HCT116 (cell line): Measurements from ENCODE around the gene GALNT2. TPM values are rescaled to one million over a fixed set of nuclear protein-coding genes. Genes with fewer than 3 reads are reported as not detected.

Experiments used
- ATAC-seq: fragments of 200-7000 bp; cut with Tn5 transposase; 2 replicates; pipeline ENCODE4 v1.9.1; 2020; ENCODE audit warnings: mild to moderate bottlenecking, moderate library complexity
- BruUV-seq: library from RNA; stranded (reverse); fragments of 400-500 nt; replicated peaks from 2 replicates; lab custom pipeline; 2021; lab: Mats Ljungman, UMichigan
- CTCF ChIA-PET: fragments of 300-600 bp; sonication (Branson Sonifier 250); formaldehyde crosslinking; loops from one replicate; lab custom pipeline; 2021; ENCODE audit warnings: antibody characterized with exemption; lab: Charles Lee
- POLR2A ChIA-PET: fragments of 300-600, 350-600 bp; sonication (Branson Sonifier 250); formaldehyde crosslinking; loops from one replicate; lab custom pipeline; 2021; ENCODE audit warnings: antibody characterized with exemption; lab: Charles Lee
- RAD21 ChIA-PET, 2 experiments: fragments of 300-600 bp; sonication (Branson Sonifier 250); formaldehyde crosslinking; loops; one replicate each; lab custom pipeline; 2023; ENCODE audit warnings: low total read pairs in 2 of 2; ENCODE audit not compliant: uncharacterized antibody in 2 of 2, unreplicated experiment in 2 of 2, low non-redundant PET in 1 of 2; lab: Charles Lee
- DNase-seq: peaks from one replicate; pipeline ENCODE4 v3.0.0-alpha.2; 2010; ENCODE audit warnings: low read depth, low spot score
- H2AFZ ChIP-seq: fragments of 200-600 bp; shearing (Covaris generic), sonication (generic); 2 replicates; pipeline ENCODE4 v1.6.1; 2017; ENCODE audit warnings: low read depth, mixed run types, mixed read lengths, antibody characterized with exemption, low read length; ENCODE audit not compliant: poor library complexity, severe bottlenecking
- H3K27ac ChIP-seq: 2 replicates; pipeline ENCODE4 v1.5.1; 2012; ENCODE audit warnings: low read depth, low read length
- H3K27me3 ChIP-seq: fragments of 200-600 bp; sonication (generic); 2 replicates; pipeline ENCODE4 v1.6.1; 2016; ENCODE audit warnings: mixed run types, low read length, mixed read lengths; ENCODE audit not compliant: insufficient read depth
- H3K36me3 ChIP-seq, 2 experiments: fragments of 200-500 bp in 1 of 2; fragments of 200-600 bp in 1 of 2; sonication (Bioruptor generic) in 1 of 2; sonication (generic) in 1 of 2; 2 replicates each; pipeline versions ENCODE4 v1.5.1 to v1.6.1; 2014 to 2016; ENCODE audit warnings: low read length in 2 of 2, inconsistent platforms in 1 of 2, mixed read lengths in 1 of 2, mixed run types in 1 of 2; ENCODE audit not compliant: insufficient read depth in 2 of 2, control insufficient read depth in 1 of 2
- H3K4me1 ChIP-seq, 2 experiments: fragments of 200-600 bp in 1 of 2; sonication (generic) in 1 of 2; 2 replicates each; pipeline versions ENCODE4 v1.5.1 to v1.6.1; 2012 to 2017; ENCODE audit warnings: low read length in 2 of 2, inconsistent platforms in 1 of 2, mild to moderate bottlenecking in 1 of 2, mixed read lengths in 1 of 2, mixed run types in 1 of 2, moderate library complexity in 1 of 2; ENCODE audit not compliant: insufficient read depth in 2 of 2, control insufficient read depth in 1 of 2
- H3K4me2 ChIP-seq: fragments of 200-600 bp; sonication (generic); 2 replicates; pipeline ENCODE4 v1.6.1; 2017; ENCODE audit warnings: mixed run types, low read length, mixed read lengths
- H3K4me3 ChIP-seq, 2 experiments: fragments of 200-600 bp in 1 of 2; sonication (generic) in 1 of 2; replicated peaks in 1 of 2; 2 replicates each; pipeline ENCODE4 v1.5.1; 2011 to 2016; ENCODE audit warnings: low read length in 2 of 2, control low read depth in 1 of 2, low read depth in 1 of 2, mild to moderate bottlenecking in 1 of 2, mixed read lengths in 1 of 2, mixed run types in 1 of 2
- H3K79me2 ChIP-seq: fragments of 200-600 bp; sonication (generic); 2 replicates; pipeline ENCODE4 v1.6.1; 2017; ENCODE audit warnings: mild to moderate bottlenecking, mixed run types, low read length, moderate library complexity, mixed read lengths; ENCODE audit not compliant: insufficient read depth
- H3K9ac ChIP-seq: fragments of 200-600 bp; sonication (generic); 2 replicates; pipeline ENCODE4 v1.6.1; 2016; ENCODE audit warnings: low read length, mixed read lengths
- H3K9me2 ChIP-seq: fragments of 200-600 bp; sonication (generic), shearing (Covaris generic); 2 replicates; pipeline ENCODE4 v1.6.1; 2017; ENCODE audit warnings: mixed run types, mild to moderate bottlenecking, moderate library complexity; ENCODE audit not compliant: insufficient read depth
- H3K9me3 ChIP-seq, 2 experiments: fragments of 200-500 bp in 1 of 2; fragments of 200-600 bp in 1 of 2; sonication (Bioruptor generic) in 1 of 2; sonication (generic) in 1 of 2; 2 replicates each; pipeline ENCODE4 v1.6.1; 2014 to 2017; ENCODE audit warnings: low read length in 2 of 2, mixed read lengths in 2 of 2, inconsistent platforms in 1 of 2, low read depth in 1 of 2, mild to moderate bottlenecking in 1 of 2, mixed run types in 1 of 2, moderate library complexity in 1 of 2; ENCODE audit not compliant: control insufficient read depth in 1 of 2, insufficient read depth in 1 of 2
- H4K20me1 ChIP-seq: fragments of 200-600 bp; sonication (generic), shearing (Covaris generic); 2 replicates; pipeline ENCODE4 v1.6.1; 2017; ENCODE audit warnings: mixed run types, mild to moderate bottlenecking, moderate library complexity; ENCODE audit not compliant: insufficient read depth
- EGR1 ChIP-seq: IDR thresholded peaks from 2 replicates; pipeline ENCODE4 v1.6.1; 2012; ENCODE audit warnings: low read depth
- EZH2phosphoT487 ChIP-seq: fragments of 200-600 bp; IDR thresholded peaks from 2 replicates; pipeline ENCODE4 v1.6.1; 2018; ENCODE audit warnings: antibody characterized with exemption, borderline replicate concordance
- FOSL1 ChIP-seq: IDR thresholded peaks from 2 replicates; pipeline ENCODE4 v1.6.1; 2012; ENCODE audit warnings: low read depth
- POLR2A ChIP-seq: IDR thresholded peaks from 2 replicates; pipeline ENCODE4 v1.7.0; 2011; ENCODE audit warnings: borderline replicate concordance; ENCODE audit not compliant: insufficient read depth, insufficient read length; ENCODE audit errors: extremely low read depth
- SIN3A ChIP-seq: IDR thresholded peaks from 2 replicates; pipeline ENCODE4 v1.6.1; 2012; ENCODE audit warnings: low read depth
- SP1 ChIP-seq: IDR thresholded peaks from 2 replicates; pipeline ENCODE4 v1.6.1; 2012; ENCODE audit warnings: low read depth
- SRF ChIP-seq: IDR thresholded peaks from 2 replicates; pipeline ENCODE4 v1.6.1; 2012; ENCODE audit warnings: low read depth
- TCF7L2 ChIP-seq: IDR thresholded peaks from 2 replicates; pipeline ENCODE4 v1.7.0; 2011; ENCODE audit warnings: borderline replicate concordance, inconsistent platforms; ENCODE audit not compliant: insufficient read depth, insufficient read length; ENCODE audit errors: extremely low read depth
- YY1 ChIP-seq: IDR thresholded peaks from 2 replicates; pipeline ENCODE4 v1.6.1; 2011; ENCODE audit warnings: low read length, low read depth, moderate library complexity, mild to moderate bottlenecking; ENCODE audit not compliant: insufficient replicate concordance; ENCODE audit errors: extremely low read depth
- ZNF274 ChIP-seq: fragments of 200-500 bp; sonication (Bioruptor generic); IDR thresholded peaks from 2 replicates; pipeline ENCODE4 v1.6.1; 2014; ENCODE audit warnings: mild to moderate bottlenecking, low read depth, low read length, inconsistent platforms
- intact Hi-C: fragments of 100-400 bp; cut with micrococcal nuclease; formaldehyde crosslinking; loops from 2 replicates; pipeline ENCODE4 v1.10.0; 2022
- total RNA-seq: library from RNA; stranded (reverse); gene quantifications from one replicate; pipeline ENCODE4 v1.2.1, GENCODE V29; 2021; ENCODE audit not compliant: unreplicated experiment
- TF ChIP-seq, protein P1 (sequence below): IDR thresholded peaks from 2 replicates; pipeline ENCODE4 v1.6.1; 2012
- TF ChIP-seq, protein P2 (sequence below): IDR thresholded peaks from 2 replicates; pipeline ENCODE4 v1.6.1; 2011; ENCODE audit warnings: mild to moderate bottlenecking, low read length, moderate library complexity; ENCODE audit not compliant: insufficient replicate concordance; ENCODE audit errors: extremely low read depth
- TF ChIP-seq, protein P3 (sequence below): IDR thresholded peaks from 2 replicates; pipeline ENCODE4 v1.6.1; 2012

GALNT2 gene
- total RNA-seq, 1 experiment from 2014 or later, result 40.8 TPM

- TF ChIP-seq YY1 (no peak), EZH2phosphoT487 (no peak), SP1 (no peak), EGR1 (no peak), TCF7L2 (no peak), POLR2A (no peak), ZNF274 (no peak), SIN3A (no peak)
- TF ChIP-seq, protein P1, sequence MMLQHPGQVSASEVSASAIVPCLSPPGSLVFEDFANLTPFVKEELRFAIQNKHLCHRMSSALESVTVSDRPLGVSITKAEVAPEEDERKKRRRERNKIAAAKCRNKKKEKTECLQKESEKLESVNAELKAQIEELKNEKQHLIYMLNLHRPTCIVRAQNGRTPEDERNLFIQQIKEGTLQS, result no peak
- TF ChIP-seq, protein P2, sequence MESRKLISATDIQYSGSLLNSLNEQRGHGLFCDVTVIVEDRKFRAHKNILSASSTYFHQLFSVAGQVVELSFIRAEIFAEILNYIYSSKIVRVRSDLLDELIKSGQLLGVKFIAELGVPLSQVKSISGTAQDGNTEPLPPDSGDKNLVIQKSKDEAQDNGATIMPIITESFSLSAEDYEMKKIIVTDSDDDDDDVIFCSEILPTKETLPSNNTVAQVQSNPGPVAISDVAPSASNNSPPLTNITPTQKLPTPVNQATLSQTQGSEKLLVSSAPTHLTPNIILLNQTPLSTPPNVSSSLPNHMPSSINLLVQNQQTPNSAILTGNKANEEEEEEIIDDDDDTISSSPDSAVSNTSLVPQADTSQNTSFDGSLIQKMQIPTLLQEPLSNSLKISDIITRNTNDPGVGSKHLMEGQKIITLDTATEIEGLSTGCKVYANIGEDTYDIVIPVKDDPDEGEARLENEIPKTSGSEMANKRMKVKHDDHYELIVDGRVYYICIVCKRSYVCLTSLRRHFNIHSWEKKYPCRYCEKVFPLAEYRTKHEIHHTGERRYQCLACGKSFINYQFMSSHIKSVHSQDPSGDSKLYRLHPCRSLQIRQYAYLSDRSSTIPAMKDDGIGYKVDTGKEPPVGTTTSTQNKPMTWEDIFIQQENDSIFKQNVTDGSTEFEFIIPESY, result no peak
Measured at GRCh38 chr1:230187290-230187689, 120.3 kb downstream of the GALNT2 start (continued).

- no peak overlapping the region for H3K4me3 ChIP-seq
Measured at GRCh38 chr1:230188826-230189225, 121.8 kb downstream of the GALNT2 start.

More at GRCh38 chr1:230188826-230189225, 121.8 kb downstream of the GALNT2 start:
- peaks cover 18 to 21% of the 10 kb centered on the region in 2 experiments for H3K4me1 ChIP-seq
- intact Hi-C loops, result no loop called here
- ChIA-PET CTCF (no interaction called here), RAD21 (no interaction called here), POLR2A (no interaction called here)
- no peak overlapping the region for H3K9ac ChIP-seq
- H3K27me3 ChIP-seq, result no peaks in the 10 kb centered on the region
- no peaks in the 10 kb centered on the region for H3K9me2 ChIP-seq
- H3K9me3 ChIP-seq, result no peaks in the 10 kb centered on the region
- no peaks in the 10 kb centered on the region for H3K36me3 ChIP-seq
- no peaks in the 10 kb centered on the region for H4K20me1 ChIP-seq
- no peak overlapping the region for H2AFZ ChIP-seq
- H3K4me2 ChIP-seq, result no peak overlapping the region
- BruUV-seq, result no TSS peak
- H3K27ac ChIP-seq, result no peak overlapping the region
- no peak for DNase-seq
- TF ChIP-seq SRF (no peak), FOSL1 (no peak)
- TF ChIP-seq, protein P3, sequence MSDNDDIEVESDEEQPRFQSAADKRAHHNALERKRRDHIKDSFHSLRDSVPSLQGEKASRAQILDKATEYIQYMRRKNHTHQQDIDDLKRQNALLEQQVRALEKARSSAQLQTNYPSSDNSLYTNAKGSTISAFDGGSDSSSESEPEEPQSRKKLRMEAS, result no peak
- TF ChIP-seq, all 23 proteins: peak for 0
- no peaks in the 10 kb centered on the region; the same call in 1 of the 2 replicates for H3K79me2 ChIP-seq
- ATAC-seq, result no peak
